Fibroblast of skin of right quadriceps (primary cell): ENCODE results near the gene ZSCAN31.
"Not testable (repeated sequence)": the region's sequence is repeated elsewhere in the genome, so short reads cannot be mapped to it uniquely, and the experiment has no call there.

Experiments used
- DNase-seq: peaks from one replicate; pipeline ENCODE4 v3.0.0-alpha.2; 2013

Gene ZSCAN31

GRCh38 chr6:28351493-28351925 lies 15.6 kb upstream of the ZSCAN31 start:
- DNase-seq: no peak

- DNase-seq: no peak
These were observed 15.1 kb upstream of the ZSCAN31 start for GRCh38 chr6:28351087-28351486.

- peak; percentile 73 for DNase-seq
These were observed 14.2 kb upstream of the ZSCAN31 start, which contains the start of gene ZKSCAN3 for GRCh38 chr6:28349892-28350737. ZKSCAN3 (plus strand) TSS chr6:28349947; CDS start chr6:28359587, 9,640 bp downstream.

GRCh38 chr6:28349344-28349891 lies 13.5 kb upstream of the ZSCAN31 start:
- no peak for DNase-seq

GRCh38 chr6:28347119-28347518 lies 11.2 kb upstream of the ZSCAN31 start:
- no peak for DNase-seq

- DNase-seq: no peak
These were observed 9.3 kb upstream of the ZSCAN31 start for GRCh38 chr6:28345201-28345600.

- no peak for DNase-seq
These were observed 8.1 kb upstream of the ZSCAN31 start for GRCh38 chr6:28343898-28344677.

- no peak for DNase-seq
These were observed 4.6 kb upstream of the ZSCAN31 start for GRCh38 chr6:28340310-28341095.

- DNase-seq: no peak
These were observed 1.2 kb upstream of the ZSCAN31 start for GRCh38 chr6:28337121-28337520.

- peak; percentile 30 for DNase-seq
These were observed 554 bp upstream of the ZSCAN31 start for GRCh38 chr6:28336284-28337120.

- DNase-seq: no peak
These were observed 846 bp downstream of the ZSCAN31 start for GRCh38 chr6:28335040-28335563.

GRCh38 chr6:28334286-28335039 lies 1.5 kb downstream of the ZSCAN31 start:
- DNase-seq: no peak

- no peak for DNase-seq
These were observed 2.3 kb downstream of the ZSCAN31 start for GRCh38 chr6:28333599-28334018.

GRCh38 chr6:28333047-28333446 lies 2.9 kb downstream of the ZSCAN31 start:
- no peak for DNase-seq

- no peak for DNase-seq
These were observed 5.9 kb downstream of the ZSCAN31 start for GRCh38 chr6:28330041-28330440.

- no peak for DNase-seq
These were observed 9.5 kb downstream of the ZSCAN31 start for GRCh38 chr6:28326371-28326948.

GRCh38 chr6:28323813-28324424 lies 12.0 kb downstream of the ZSCAN31 start:
- DNase-seq: no peak

GRCh38 chr6:28322661-28323060 lies 13.3 kb downstream of the ZSCAN31 start:
- DNase-seq: no peak

GRCh38 chr6:28317866-28318265 lies 18.1 kb downstream of the ZSCAN31 start:
- not testable (repeated sequence) for DNase-seq

- DNase-seq: no peak
These were observed 20.3 kb downstream of the ZSCAN31 start for GRCh38 chr6:28315628-28316027.
